HG02852 (cell line): ENCODE data around the gene METTL8.

Experiments
- ATAC-seq: cut with Tn5 transposase; IDR thresholded peaks from one replicate; pipeline ENCODE4 v1.9.1; 2021; ENCODE audit warnings: mild to moderate bottlenecking, moderate library complexity; ENCODE audit not compliant: unreplicated experiment

The METTL8 gene

GRCh38 chr2:171346723-171347557 lies 86.8 kb downstream of the METTL8 start:
- no peak for ATAC-seq

GRCh38 chr2:171345971-171346722 lies 87.6 kb downstream of the METTL8 start:
- ATAC-seq: no peak

- no peak for ATAC-seq
These were observed 89.6 kb downstream of the METTL8 start for GRCh38 chr2:171344182-171344581.

- no peak for ATAC-seq
These were observed 91.8 kb downstream of the METTL8 start for GRCh38 chr2:171342067-171342413.

- ATAC-seq: no peak
These were observed 92.3 kb downstream of the METTL8 start for GRCh38 chr2:171341394-171342066.

- ATAC-seq: no peak
These were observed 98.8 kb downstream of the METTL8 start for GRCh38 chr2:171334946-171335345.

- no peak for ATAC-seq
These were observed 99.6 kb downstream of the METTL8 start for GRCh38 chr2:171334171-171334570.

- no peak for ATAC-seq
These were observed 103.4 kb downstream of the METTL8 start for GRCh38 chr2:171330155-171330956.

GRCh38 chr2:171327043-171327496 lies 106.7 kb downstream of the METTL8 start:
- ATAC-seq: no peak

- ATAC-seq: no peak
These were observed 107.8 kb downstream of the METTL8 start for GRCh38 chr2:171325886-171326585.

- ATAC-seq: no peak
These were observed 109.7 kb downstream of the METTL8 start for GRCh38 chr2:171323971-171324528.

- no peak for ATAC-seq
These were observed 110.9 kb downstream of the METTL8 start for GRCh38 chr2:171322928-171323327.

- no peak for ATAC-seq
These were observed 113.1 kb downstream of the METTL8 start for GRCh38 chr2:171320731-171321130.

GRCh38 chr2:171320208-171320621 lies 113.6 kb downstream of the METTL8 start:
- no peak for ATAC-seq

GRCh38 chr2:171319164-171319810 lies 114.5 kb downstream of the METTL8 start:
- peak; percentile 54 for ATAC-seq

GRCh38 chr2:171318463-171318934 lies 115.3 kb downstream of the METTL8 start:
- ATAC-seq: no peak

- peak; percentile 37 for ATAC-seq
These were observed 116.2 kb downstream of the METTL8 start for GRCh38 chr2:171317492-171318125.

- no peak for ATAC-seq
These were observed 116.9 kb downstream of the METTL8 start for GRCh38 chr2:171316755-171317337.
